ENCODE data around the gene DSE.

DNA sequence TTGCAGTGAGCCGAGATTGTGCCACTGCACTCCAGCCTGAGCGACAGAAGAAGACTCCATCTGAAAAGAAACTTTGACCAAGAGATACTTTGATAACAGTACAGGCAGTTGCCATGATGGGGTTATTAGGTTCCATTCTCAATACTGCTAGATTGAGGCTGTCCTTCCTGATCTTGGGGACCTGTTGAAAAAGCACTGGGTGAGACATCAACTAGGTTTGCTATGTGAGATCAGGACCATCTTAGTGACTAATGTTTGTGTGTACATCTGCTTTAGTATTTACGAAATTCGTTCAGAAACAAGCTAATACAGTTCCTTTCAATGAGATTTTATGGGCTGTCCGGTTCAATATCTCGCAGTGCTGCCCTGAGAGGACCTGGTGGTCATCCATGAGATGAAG, 2.6 kb downstream of the DSE start:
- TF ChIP-seq, protein P1, sequence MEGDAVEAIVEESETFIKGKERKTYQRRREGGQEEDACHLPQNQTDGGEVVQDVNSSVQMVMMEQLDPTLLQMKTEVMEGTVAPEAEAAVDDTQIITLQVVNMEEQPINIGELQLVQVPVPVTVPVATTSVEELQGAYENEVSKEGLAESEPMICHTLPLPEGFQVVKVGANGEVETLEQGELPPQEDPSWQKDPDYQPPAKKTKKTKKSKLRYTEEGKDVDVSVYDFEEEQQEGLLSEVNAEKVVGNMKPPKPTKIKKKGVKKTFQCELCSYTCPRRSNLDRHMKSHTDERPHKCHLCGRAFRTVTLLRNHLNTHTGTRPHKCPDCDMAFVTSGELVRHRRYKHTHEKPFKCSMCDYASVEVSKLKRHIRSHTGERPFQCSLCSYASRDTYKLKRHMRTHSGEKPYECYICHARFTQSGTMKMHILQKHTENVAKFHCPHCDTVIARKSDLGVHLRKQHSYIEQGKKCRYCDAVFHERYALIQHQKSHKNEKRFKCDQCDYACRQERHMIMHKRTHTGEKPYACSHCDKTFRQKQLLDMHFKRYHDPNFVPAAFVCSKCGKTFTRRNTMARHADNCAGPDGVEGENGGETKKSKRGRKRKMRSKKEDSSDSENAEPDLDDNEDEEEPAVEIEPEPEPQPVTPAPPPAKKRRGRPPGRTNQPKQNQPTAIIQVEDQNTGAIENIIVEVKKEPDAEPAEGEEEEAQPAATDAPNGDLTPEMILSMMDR (IDR thresholded peaks at IDR 0.05) = no peak
- TF ChIP-seq ZFX (IDR thresholded peaks at IDR 0.05; ENCODE audit: borderline replicate concordance) = no peak
